Gastroesophageal sphincter (tissue), 4 donors: ENCODE results near the gene MYO18B. TPM values are rescaled to one million over a fixed set of nuclear protein-coding genes. Genes with fewer than 3 reads are reported as not detected.

Source experiments
- ATAC-seq: fragments of 150-250 bp; one replicate; pipeline ENCODE4 v1.9.1; 2016; ENCODE audit warnings: mild to moderate bottlenecking, moderate library complexity
- H3K27ac ChIP-seq, 4 donors: fragments of 200-600 bp; sonication (generic) in 3 of 4; 1 replicate in 3 of 4; 2 replicates in 1 of 4; pipeline ENCODE4 v1.5.1; 2016 to 2019
- H3K27me3 ChIP-seq: fragments of 200-600 bp; sonication (generic); one replicate; pipeline ENCODE4 v1.5.1; 2019
- H3K36me3 ChIP-seq, 2 donors: fragments of 200-600 bp; sonication (generic); one replicate each; pipeline ENCODE4 v1.5.1; 2019; ENCODE audit warnings: control low read depth in 1 of 2
- H3K4me1 ChIP-seq, 3 donors: fragments of 200-600 bp; sonication (generic); 1 replicate in 2 of 3; 2 replicates in 1 of 3; pipeline ENCODE4 v1.5.1; 2016 to 2019; ENCODE audit warnings: control low read depth in 2 of 3
- H3K4me3 ChIP-seq, 2 donors: fragments of 200-600 bp; sonication (generic); one replicate each; pipeline ENCODE4 v1.5.1; 2019; ENCODE audit warnings: mild to moderate bottlenecking in 1 of 2, moderate library complexity in 1 of 2
- H3K9me3 ChIP-seq, 3 donors: fragments of 200-600 bp; sonication (generic); one replicate each; pipeline ENCODE4 v1.5.1; 2017 to 2019; ENCODE audit warnings: control low read depth in 2 of 3
- EP300 ChIP-seq: sonication (generic); formaldehyde crosslinking; IDR thresholded peaks from one replicate; pipeline ENCODE4 v1.6.1; 2017; ENCODE audit warnings: antibody characterized with exemption, mild to moderate bottlenecking
- POLR2A ChIP-seq, 2 donors: fragments of 450-650 bp; IDR thresholded peaks; one replicate each; pipeline ENCODE4 v1.6.1; 2017; ENCODE audit warnings: antibody characterized with exemption in 2 of 2, mild to moderate bottlenecking in 2 of 2, moderate library complexity in 1 of 2
- POLR2AphosphoS5 ChIP-seq: sonication (generic); formaldehyde crosslinking; IDR thresholded peaks from one replicate; pipeline ENCODE4 v1.6.1; 2017; ENCODE audit warnings: antibody characterized with exemption
- WGBS, 2 donors: methylation state at CpG; one replicate each; pipeline ENCODE4 v1.1.5; 2018; ENCODE audit warnings: low coverage in 1 of 2; 5-methylcytosine and 5-hydroxymethylcytosine counted together
- total RNA-seq, 4 donors: library from RNA; depleted of rRNA; stranded (reverse); fragments of >200 nt; gene quantifications; one replicate each; pipeline ENCODE4 v1.1.0, GENCODE V29; 2016
- TF ChIP-seq, protein P1 (sequence below), 4 experiments: fragments of 200-600 bp in 2 of 4; fragments of 450-650 bp in 2 of 4; sonication (generic) in 1 of 4; IDR thresholded peaks; one replicate each; pipeline ENCODE4 v1.5.1; 2017 to 2019; ENCODE audit warnings: antibody characterized with exemption in 4 of 4, mild to moderate bottlenecking in 2 of 4, moderate library complexity in 2 of 4

The MYO18B gene
- total RNA-seq, 4 donors from 2014 or later: 0.19 to 6.9 (median 1.4) TPM; not detected in 1

DNA sequence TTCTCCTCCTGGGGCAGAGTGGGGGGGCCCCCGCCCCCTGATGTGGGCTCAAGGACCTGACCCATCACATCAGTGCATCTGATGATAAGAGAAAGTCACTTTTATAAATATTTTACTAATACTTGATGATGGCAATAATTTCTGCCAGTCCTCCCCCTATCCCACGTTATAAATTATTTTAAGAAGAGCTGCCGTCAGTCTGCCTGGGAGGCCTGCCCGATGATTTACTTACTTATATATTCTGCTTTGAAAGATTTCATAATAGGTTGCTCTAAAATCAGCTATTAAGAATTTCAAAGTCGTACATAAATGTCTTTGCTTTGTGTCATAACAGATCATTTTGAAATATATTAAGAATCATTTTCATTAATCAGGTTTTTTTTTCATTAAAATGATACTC lies 58.8 kb downstream of the MYO18B start:
- TF ChIP-seq EP300 (no peak), POLR2AphosphoS5 (no peak), POLR2A (IDR thresholded peaks at IDR 0.05) (no peak)
- TF ChIP-seq, protein P1, sequence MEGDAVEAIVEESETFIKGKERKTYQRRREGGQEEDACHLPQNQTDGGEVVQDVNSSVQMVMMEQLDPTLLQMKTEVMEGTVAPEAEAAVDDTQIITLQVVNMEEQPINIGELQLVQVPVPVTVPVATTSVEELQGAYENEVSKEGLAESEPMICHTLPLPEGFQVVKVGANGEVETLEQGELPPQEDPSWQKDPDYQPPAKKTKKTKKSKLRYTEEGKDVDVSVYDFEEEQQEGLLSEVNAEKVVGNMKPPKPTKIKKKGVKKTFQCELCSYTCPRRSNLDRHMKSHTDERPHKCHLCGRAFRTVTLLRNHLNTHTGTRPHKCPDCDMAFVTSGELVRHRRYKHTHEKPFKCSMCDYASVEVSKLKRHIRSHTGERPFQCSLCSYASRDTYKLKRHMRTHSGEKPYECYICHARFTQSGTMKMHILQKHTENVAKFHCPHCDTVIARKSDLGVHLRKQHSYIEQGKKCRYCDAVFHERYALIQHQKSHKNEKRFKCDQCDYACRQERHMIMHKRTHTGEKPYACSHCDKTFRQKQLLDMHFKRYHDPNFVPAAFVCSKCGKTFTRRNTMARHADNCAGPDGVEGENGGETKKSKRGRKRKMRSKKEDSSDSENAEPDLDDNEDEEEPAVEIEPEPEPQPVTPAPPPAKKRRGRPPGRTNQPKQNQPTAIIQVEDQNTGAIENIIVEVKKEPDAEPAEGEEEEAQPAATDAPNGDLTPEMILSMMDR (IDR thresholded peaks at IDR 0.05): no peak
- Histone ChIP-seq H3K36me3 (no peaks in the 10 kb centered on the region), H3K4me1 (no peaks in the 10 kb centered on the region), H3K27me3 (peaks cover 51% of the 10 kb centered on the region), H3K27ac (no peak overlapping the region), H3K9me3 (no peaks in the 10 kb centered on the region), H3K4me3 (no peak overlapping the region)
- no peak for ATAC-seq
- 29 to 36% methylated on average over 5 of the region's 5 CpGs for WGBS, 2 donors

DNA sequence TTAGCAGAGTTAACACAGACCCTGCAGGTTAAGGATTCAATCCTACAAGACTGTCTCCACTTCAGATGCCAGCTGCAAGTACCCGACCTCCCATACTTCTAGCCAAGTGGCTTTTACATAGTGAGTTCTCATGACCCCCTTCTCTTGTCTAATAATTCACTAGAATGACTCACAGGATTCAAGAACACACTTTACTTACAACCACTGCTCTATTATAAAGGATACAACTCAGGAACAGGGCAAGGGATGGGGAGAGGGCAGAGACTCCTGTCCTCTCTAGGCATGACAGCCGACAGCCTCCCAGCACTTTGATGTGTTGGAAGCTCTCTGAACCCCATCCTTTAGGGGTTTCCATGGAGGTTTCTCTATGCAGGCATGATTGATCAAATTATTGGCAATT lies 60.0 kb downstream of the MYO18B start:
- no peaks in the 10 kb centered on the region for H3K4me1 ChIP-seq
- H3K27me3 ChIP-seq: peaks cover 54% of the 10 kb centered on the region
- WGBS, 2 donors: 50% methylated on average over 2 of the region's 2 CpGs; no CpG with 5 or more reads in 1 of the 2 donors
- TF ChIP-seq EP300: no peak
- TF ChIP-seq POLR2A (IDR thresholded peaks at IDR 0.05): no peak
- TF ChIP-seq, protein P1 (IDR thresholded peaks at IDR 0.05): no peak
- TF ChIP-seq POLR2AphosphoS5: no peak
- ATAC-seq: no peak
- no peaks in the 10 kb centered on the region for H3K36me3 ChIP-seq
- H3K4me3 ChIP-seq: no peak overlapping the region
- H3K9me3 ChIP-seq: peaks cover 0 to 3% (median 0%) of the 10 kb centered on the region in 3 donors
- no peak overlapping the region for H3K27ac ChIP-seq

DNA sequence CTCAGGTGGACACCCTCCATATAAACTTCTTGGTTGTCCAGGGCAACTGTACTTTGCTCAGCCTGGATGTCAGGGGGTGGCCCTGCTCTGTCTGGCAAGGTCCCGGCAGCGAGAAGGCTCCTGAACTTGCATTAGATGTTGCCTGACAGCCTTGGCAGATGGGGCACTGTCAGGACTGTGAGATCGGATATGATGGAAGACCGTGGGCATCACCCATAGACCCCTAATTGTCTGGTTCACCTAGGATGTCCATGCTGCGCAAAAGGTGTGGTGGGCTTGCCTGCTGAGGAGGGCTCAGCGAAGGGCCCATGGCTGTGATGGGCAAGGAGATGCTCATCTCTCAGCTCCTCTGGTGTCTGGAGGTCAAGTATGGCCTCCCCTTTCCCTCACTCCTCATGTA lies 62.7 kb downstream of the MYO18B start:
- no peaks in the 10 kb centered on the region for H3K36me3 ChIP-seq
- peaks cover 0 to 19% (median 0%) of the 10 kb centered on the region in 3 donors for H3K9me3 ChIP-seq
- peaks cover 54% of the 10 kb centered on the region for H3K27me3 ChIP-seq
- no peak for TF ChIP-seq EP300
- TF ChIP-seq POLR2A (IDR thresholded peaks at IDR 0.05): no peak
- TF ChIP-seq, protein P1 (IDR thresholded peaks at IDR 0.05): no peak
- TF ChIP-seq POLR2AphosphoS5: no peak
- 80% methylated on average over 1 of the region's 6 CpGs; no CpG with 5 or more reads in 1 of the 2 donors for WGBS, 2 donors
- no peak overlapping the region for H3K27ac ChIP-seq
- H3K4me3 ChIP-seq: no peak overlapping the region
- ATAC-seq: no peak
- H3K4me1 ChIP-seq: no peaks in the 10 kb centered on the region

DNA sequence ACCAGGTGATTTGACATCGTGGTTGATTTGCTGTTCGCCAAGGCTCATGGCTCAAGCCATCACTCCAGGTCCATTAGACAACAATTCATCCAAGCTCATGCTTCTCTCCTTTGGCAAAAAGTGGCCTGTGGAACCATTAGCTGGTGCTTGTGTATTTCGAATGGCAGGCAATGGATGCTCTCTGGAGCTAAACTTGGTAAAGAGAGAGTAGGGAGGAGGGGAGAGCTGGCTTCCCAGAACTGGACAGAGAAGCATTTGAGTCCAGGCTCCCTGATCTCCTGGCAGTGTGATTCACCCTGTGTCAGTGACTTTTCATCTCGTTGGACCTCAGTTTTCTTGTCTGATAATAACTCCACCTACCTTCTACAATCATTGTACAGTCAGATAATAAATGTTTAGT lies 64.6 kb downstream of the MYO18B start:
- Histone ChIP-seq H3K27ac (no peak overlapping the region), H3K4me1 (no peaks in the 10 kb centered on the region), H3K36me3 (no peaks in the 10 kb centered on the region), H3K4me3 (no peak overlapping the region), H3K27me3 (peaks cover 40% of the 10 kb centered on the region), H3K9me3 (peaks cover 0 to 19% (median 0%) of the 10 kb centered on the region in 3 donors)
- TF ChIP-seq POLR2AphosphoS5 (no peak), EP300 (no peak), POLR2A (IDR thresholded peaks at IDR 0.05) (no peak)
- TF ChIP-seq, protein P1 (IDR thresholded peaks at IDR 0.05): no peak
- 64 to 73% methylated on average over 1 to 2 of the region's 4 CpGs for WGBS, 2 donors
- ATAC-seq: no peak

DNA sequence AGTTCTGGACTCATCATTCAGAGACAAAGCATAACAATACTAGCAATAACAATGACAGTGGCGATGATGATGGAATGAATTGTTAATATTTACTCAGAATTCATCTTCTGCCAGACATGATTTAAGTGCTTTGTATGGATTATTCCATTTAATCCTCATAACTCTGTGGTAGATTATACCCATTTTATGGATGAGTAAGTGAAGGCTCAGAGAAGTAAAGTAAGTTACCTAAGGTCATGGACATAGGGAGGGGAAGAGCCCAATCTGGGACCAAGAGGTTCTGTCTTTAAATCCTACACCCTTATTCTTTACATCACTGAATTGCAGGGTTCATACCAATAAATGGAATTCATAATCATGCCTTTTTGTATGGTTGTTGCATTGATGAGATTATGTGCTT lies 72.7 kb downstream of the MYO18B start:
- WGBS, 2 donors: 59 to 100% methylated on average over 1 of the region's 1 CpG
- Histone ChIP-seq H3K4me1 (no peaks in the 10 kb centered on the region), H3K27me3 (peaks cover 47% of the 10 kb centered on the region), H3K4me3 (no peak overlapping the region), H3K27ac (no peak overlapping the region), H3K9me3 (no peaks in the 10 kb centered on the region), H3K36me3 (no peaks in the 10 kb centered on the region)
- TF ChIP-seq EP300 (no peak), POLR2A (IDR thresholded peaks at IDR 0.05) (no peak), POLR2AphosphoS5 (no peak)
- TF ChIP-seq, protein P1 (IDR thresholded peaks at IDR 0.05): no peak
- ATAC-seq: no peak
